ENCODE measurements around the gene HEXIM2. TPM values are rescaled to one million over a fixed set of nuclear protein-coding genes. Genes with fewer than 3 reads are reported as not detected.

HEXIM2 gene
- total and polyA plus RNA-seq, 2 of the 13 experiments (the other 11 are each of a cell fraction or from before 2014, with no cell fraction given), result 27.1 to 32.4 TPM

GRCh38 chr17:45200701-45201100, 39.0 kb downstream of the HEXIM2 start (continued):
- TF ChIP-seq FOXK1 (CRISPR knock-in tag; IDR thresholded peaks at IDR 0.05; ENCODE audit: borderline replicate concordance, low read depth), result no peak
- 0 out of 2 replicates have a peak, but pooled peaks have one; percentile 29 for TF ChIP-seq ZNF331 (CRISPR knock-in tag; IDR thresholded peaks at IDR 0.05)
- peak; percentile 59; the same call in 1 of the 2 replicates for TF ChIP-seq SNAPC4 (CRISPR knock-in tag; IDR thresholded peaks at IDR 0.05)
- TF ChIP-seq GTF2F1 (IDR thresholded peaks at IDR 0.05; ENCODE audit: low read length), result no peak
- peak; percentile 90; the same call in 1 of the 2 replicates for TF ChIP-seq THRA (CRISPR knock-in tag; IDR thresholded peaks at IDR 0.05; ENCODE audit: borderline replicate concordance)
- no peak for TF ChIP-seq DBP (CRISPR knock-in tag; IDR thresholded peaks at IDR 0.05; ENCODE audit: not compliant biosample characterization)
- no peak for TF ChIP-seq ZFP62 (CRISPR knock-in tag; IDR thresholded peaks at IDR 0.05)
- TF ChIP-seq ZNF124 (CRISPR knock-in tag; IDR thresholded peaks at IDR 0.05), result no peak
- TF ChIP-seq ESRRA (CRISPR knock-in tag; IDR thresholded peaks at IDR 0.05; ENCODE audit: low read depth), result no peak
- peak; percentile 40 for TF ChIP-seq TBL1XR1 (IDR thresholded peaks at IDR 0.05; ENCODE audit: borderline replicate concordance, low read length, partially characterized antibody)
- TF ChIP-seq CEBPB (IDR thresholded peaks at IDR 0.05; ENCODE audit: borderline replicate concordance, low read depth, low read length), result peak; percentile 66; the same call in 1 of the 2 replicates
- no peak for TF ChIP-seq BHLHE40 (IDR thresholded peaks at IDR 0.05; ENCODE audit: low read length)
- no peak for TF ChIP-seq HNRNPUL1 (IDR thresholded peaks at IDR 0.05; ENCODE audit: low read depth, low read length)
- TF ChIP-seq ZNF605 (CRISPR knock-in tag; IDR thresholded peaks at IDR 0.05), result peak; percentile 43; the same call in 1 of the 2 replicates
- TF ChIP-seq MATR3 (CRISPR knock-in tag; IDR thresholded peaks at IDR 0.05), result no peak
- no peak for TF ChIP-seq ZNF761 (CRISPR knock-in tag; conservative IDR thresholded peaks at IDR 0.05)
- no peak for TF ChIP-seq CREB1 (IDR thresholded peaks at IDR 0.05)
- no peak for TF ChIP-seq CREB1 (CRISPR knock-in tag; IDR thresholded peaks at IDR 0.05)
- no peak for TF ChIP-seq ZNF414 (CRISPR knock-in tag; IDR thresholded peaks at IDR 0.05)
- TF ChIP-seq ZBTB42 (CRISPR knock-in tag; IDR thresholded peaks at IDR 0.05), result no peak
- TF ChIP-seq NR2F6 (IDR thresholded peaks at IDR 0.05), result peak; percentile 79
- TF ChIP-seq NR2F6 (CRISPR knock-in tag; IDR thresholded peaks at IDR 0.05), result 0 out of 2 replicates have a peak, but pooled peaks have one; percentile 23
- no peak; the same call in 1 of the 2 replicates for TF ChIP-seq TCF7 (IDR thresholded peaks at IDR 0.05; ENCODE audit: low read depth)
- TF ChIP-seq ZNF557 (CRISPR knock-in tag; IDR thresholded peaks at IDR 0.05), result no peak
- no peak for TF ChIP-seq ZNF232 (CRISPR knock-in tag; IDR thresholded peaks at IDR 0.05; ENCODE audit: borderline replicate concordance)
